BJ (cell line): ENCODE data around the gene HES2. TPM values are rescaled to one million over a fixed set of nuclear protein-coding genes. Genes with fewer than 3 reads are reported as not detected.

Source experiments
- CTCF ChIA-PET: fragments of 350-600 bp; formaldehyde crosslinking; extraction: SDS; loops from one replicate; lab custom pipeline; 2021; ENCODE audit warnings: antibody characterized with exemption, inconsistent platforms; lab: Yijun Ruan, JAX
- POLR2A ChIA-PET: fragments of 300-600 bp; sonication (Branson Sonifier 250); formaldehyde crosslinking; extraction: SDS; loops from one replicate; lab custom pipeline; 2021; ENCODE audit warnings: antibody characterized with exemption; lab: Charles Lee
- DNase-seq: peaks from one replicate; pipeline ENCODE4 v3.0.0-alpha.2; 2011; ENCODE audit warnings: low read depth
- H3K27me3 ChIP-seq: 2 replicates; pipeline ENCODE4 v1.6.0; 2011; ENCODE audit warnings: low read length; ENCODE audit not compliant: control insufficient read depth, insufficient read depth
- H3K36me3 ChIP-seq: 2 replicates; pipeline ENCODE4 v1.5.1; 2011; ENCODE audit warnings: low read length; ENCODE audit not compliant: control insufficient read depth, insufficient read depth
- H3K4me3 ChIP-seq: 2 replicates; pipeline ENCODE4 v1.5.1; 2011; ENCODE audit warnings: low read depth, mild to moderate bottlenecking, control low read depth, low read length
- CTCF ChIP-seq: IDR thresholded peaks from 2 replicates; pipeline ENCODE4 v1.5.1; 2011; ENCODE audit warnings: low read depth, mild to moderate bottlenecking, control low read depth, inconsistent platforms, low read length, moderate library complexity; ENCODE audit not compliant: insufficient read depth
- polyA plus RNA-seq: library from polyadenylated mRNA; depleted of rRNA; stranded (reverse); fragments of >200 nt; gene quantifications from 2 replicates; pipeline ENCODE4 v1.2.3, GENCODE V29; 2011

HES2 gene
- polyA plus RNA-seq, 1 experiment = not detected

DNA sequence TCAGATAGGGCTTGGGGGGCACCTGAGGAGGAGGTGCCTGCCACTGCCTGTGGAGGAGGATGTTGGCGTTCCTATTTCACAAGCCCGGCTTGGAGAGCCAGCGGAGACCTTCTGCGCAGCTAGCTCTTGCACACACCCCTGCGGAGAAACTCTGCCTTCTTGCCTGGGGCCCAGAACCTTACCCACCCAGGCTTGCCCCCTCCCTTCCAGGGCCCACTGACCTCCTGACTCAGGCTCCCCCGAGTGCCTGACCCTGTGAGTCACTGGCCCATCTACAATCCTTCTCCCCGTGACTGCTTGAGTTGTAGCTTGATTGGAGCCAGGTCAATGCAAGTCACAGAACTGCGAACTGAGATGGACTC is 3.4 kb downstream of the HES2 start:
- Histone ChIP-seq H3K36me3 (no peaks in the 10 kb centered on the region), H3K27me3 (peaks cover 40% of the 10 kb centered on the region), H3K4me3 (no peak overlapping the region)
- TF ChIP-seq CTCF = no peak
- no peak for DNase-seq
- CTCF ChIA-PET = interaction anchor here (0.6 to 4.6 kb wide), 5 partner anchors 9 to 169 kb away, joined by 3 to 24 read pairs (median 5); no protein-coding TSS in a partner anchor
- POLR2A ChIA-PET = no interaction called here

DNA sequence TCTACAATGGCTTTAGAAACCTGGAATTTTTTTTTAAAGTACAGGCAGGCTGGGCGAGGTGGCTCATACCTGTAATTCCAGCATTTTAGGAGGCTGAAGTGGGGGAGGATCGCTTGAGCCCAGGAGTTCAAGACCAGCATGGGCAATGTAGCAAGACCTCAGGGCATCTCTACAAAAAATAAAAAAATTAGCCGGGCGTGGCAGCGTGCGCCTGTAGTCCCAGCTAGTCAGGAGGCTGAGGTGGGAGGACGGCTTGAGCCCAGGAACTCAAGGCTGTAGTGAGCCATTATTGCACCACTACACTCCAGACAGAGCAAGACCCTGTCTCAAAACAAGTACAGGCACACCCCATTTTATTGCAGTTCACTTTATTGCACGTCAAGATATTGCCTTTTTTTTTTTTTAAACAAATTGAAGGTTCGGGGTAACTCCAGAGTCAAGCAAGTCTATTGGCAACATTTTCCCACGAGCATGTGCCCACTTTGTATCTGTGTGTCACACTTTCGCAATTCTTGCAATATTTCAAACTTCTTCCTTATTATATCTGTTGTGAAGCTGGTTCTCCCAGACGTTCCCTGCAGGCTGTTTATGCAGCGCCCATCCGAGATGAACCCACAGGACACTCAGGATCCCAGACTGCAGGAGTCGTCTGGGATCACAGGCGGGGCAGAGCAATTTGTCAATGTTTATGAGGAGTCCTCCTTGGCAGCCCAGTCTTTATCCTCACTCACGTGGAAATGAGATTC is 4.7 kb downstream of the HES2 start:
- TF ChIP-seq CTCF = no peak
- Histone ChIP-seq H3K36me3 (no peaks in the 10 kb centered on the region), H3K4me3 (no peak overlapping the region), H3K27me3 (peaks cover 29% of the 10 kb centered on the region)
- DNase-seq = no peak
- CTCF ChIA-PET = interaction anchor here (0.7 to 4.6 kb wide), 19 partner anchors 8 to 411 kb away, joined by 3 to 21 read pairs (median 5); partner anchors contain the start of gene ACOT7
- POLR2A ChIA-PET = no interaction called here

- TF ChIP-seq CTCF = peak; percentile 80
Measured at GRCh38 chr1:6414443-6414844, 5.3 kb downstream of the HES2 start.

GRCh38 chr1:6412896-6413295 is 6.8 kb downstream of the HES2 start:
- H3K4me3 ChIP-seq = no peak overlapping the region
- ChIA-PET POLR2A (no interaction called here), CTCF (interaction anchor here (1.1 to 4.6 kb wide), 5 partner anchors 9 to 166 kb away, joined by 3 to 21 read pairs (median 13); partner anchors contain the start of gene ACOT7)
- H3K27me3 ChIP-seq = peaks cover 16% of the 10 kb centered on the region
- TF ChIP-seq CTCF = no peak
- no peaks in the 10 kb centered on the region for H3K36me3 ChIP-seq
- DNase-seq = no peak

More at GRCh38 chr1:6414443-6414844, 5.3 kb downstream of the HES2 start:
- H3K27me3 ChIP-seq = peaks cover 27% of the 10 kb centered on the region
- H3K4me3 ChIP-seq = no peak overlapping the region
- CTCF ChIA-PET = interaction anchor here (0.6 to 4.6 kb wide), 21 partner anchors 8 to 411 kb away, joined by 3 to 21 read pairs (median 5); partner anchors contain the start of gene ACOT7
- no peak for DNase-seq
- POLR2A ChIA-PET = interaction anchor here (0.6 kb wide), 1 partner anchor 35 kb away, joined by 3 read pairs; no protein-coding TSS in a partner anchor
- no peaks in the 10 kb centered on the region for H3K36me3 ChIP-seq

GRCh38 chr1:6410248-6410893 is 9.3 kb downstream of the HES2 start:
- Histone ChIP-seq H3K27me3 (peaks cover 2% of the 10 kb centered on the region; the same call in 1 of the 2 replicates), H3K4me3 (no peak overlapping the region), H3K36me3 (no peaks in the 10 kb centered on the region)
- TF ChIP-seq CTCF = no peak
- CTCF ChIA-PET = interaction anchor here (0.6 to 1.7 kb wide), 6 partner anchors 10 to 48 kb away, joined by 3 to 4 read pairs (median 3); no protein-coding TSS in a partner anchor
- no peak for DNase-seq
- POLR2A ChIA-PET = no interaction called here
